Superior temporal gyrus (tissue), 1 donor: ENCODE data around the gene MALRD1.

Experiments used
- DNase-seq: peaks from one replicate; pipeline ENCODE4 v3.0.0-alpha.2; 2016; ENCODE audit errors: extremely low spot score

Gene MALRD1

GRCh38 chr10:19347621-19348020 is 299.0 kb downstream of the MALRD1 start:
- DNase-seq: no peak

- DNase-seq: no peak
Measured at GRCh38 chr10:19367176-19367575, 318.6 kb downstream of the MALRD1 start.

DNA sequence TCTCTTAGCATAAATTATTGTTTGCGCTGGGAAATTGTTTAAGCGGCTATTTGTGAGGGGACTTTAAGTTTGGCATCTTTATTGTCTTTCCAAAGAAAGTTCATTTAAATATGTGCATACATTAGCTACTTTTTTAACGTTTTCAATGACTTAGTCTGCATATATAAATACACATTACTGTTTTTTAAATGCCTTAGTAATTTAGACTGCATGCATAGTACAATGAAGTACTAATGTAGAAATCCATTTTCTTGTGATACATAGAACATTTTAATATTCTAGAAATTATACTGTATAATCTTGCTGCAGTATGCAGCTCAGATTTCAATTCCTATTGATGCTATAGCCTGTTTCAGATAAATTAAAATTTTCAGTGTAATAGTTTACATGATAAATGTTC is 325.4 kb downstream of the MALRD1 start:
- DNase-seq: no peak

GRCh38 chr10:19385846-19386450 is 337.3 kb downstream of the MALRD1 start:
- DNase-seq: no peak

DNA sequence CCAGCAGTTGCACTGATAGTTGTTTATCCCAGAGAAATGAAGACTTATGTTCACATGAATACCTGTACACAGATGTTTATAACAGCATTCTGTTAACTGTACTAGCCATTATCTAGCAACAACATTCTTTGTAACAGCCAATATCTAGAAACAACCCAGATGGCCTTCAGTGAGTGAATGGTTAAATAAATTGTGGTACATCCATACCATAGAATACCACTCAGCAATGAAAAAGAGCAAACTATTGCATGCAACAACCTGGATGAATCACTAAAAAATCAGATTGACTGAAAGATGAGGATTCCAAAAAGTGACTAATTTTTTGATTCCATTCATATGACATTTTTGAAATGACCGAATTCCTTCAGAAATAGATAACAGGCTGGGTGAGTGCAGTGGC is 360.3 kb downstream of the MALRD1 start:
- no peak for DNase-seq

DNA sequence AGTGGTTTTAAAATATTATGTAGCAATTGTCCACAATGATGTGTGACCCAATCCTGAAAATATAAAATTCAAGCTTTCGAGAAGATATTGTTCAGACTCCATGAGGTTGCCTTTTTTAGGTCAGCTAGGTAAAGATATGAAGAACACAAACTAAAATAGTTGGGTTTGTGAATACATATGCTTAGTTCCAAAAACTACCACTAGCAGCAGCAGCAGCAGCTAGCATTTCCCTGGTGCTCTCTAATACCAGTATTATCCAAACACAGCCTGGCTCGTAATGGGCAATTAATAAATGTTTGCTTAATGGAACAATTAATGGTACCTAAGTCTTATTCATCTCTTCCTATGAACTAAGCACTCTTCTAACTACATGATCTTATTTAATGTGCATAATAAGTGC is 362.5 kb downstream of the MALRD1 start:
- no peak for DNase-seq

DNA sequence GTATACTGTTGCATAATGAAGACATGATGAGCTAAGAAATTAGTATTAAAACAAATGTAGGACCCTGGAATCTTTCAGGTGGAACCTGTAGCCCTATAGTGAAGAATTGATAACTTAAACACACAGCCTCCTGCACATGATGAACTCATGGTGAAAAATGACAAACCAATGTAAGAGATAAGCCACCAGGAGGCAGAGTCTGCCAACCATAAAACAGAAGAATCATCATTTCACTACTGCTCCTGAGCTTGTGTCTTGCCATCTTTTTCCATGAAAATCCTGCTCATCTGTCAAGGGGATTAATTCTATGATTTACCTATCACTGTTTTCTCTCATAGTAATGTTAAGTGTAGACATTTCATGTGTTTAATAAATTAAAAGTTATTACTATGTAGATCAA is 363.9 kb downstream of the MALRD1 start:
- peak; percentile 68 for DNase-seq

GRCh38 chr10:19416164-19416563 is 367.6 kb downstream of the MALRD1 start:
- DNase-seq: no peak

GRCh38 chr10:19417740-19418139 is 369.1 kb downstream of the MALRD1 start:
- no peak for DNase-seq

DNA sequence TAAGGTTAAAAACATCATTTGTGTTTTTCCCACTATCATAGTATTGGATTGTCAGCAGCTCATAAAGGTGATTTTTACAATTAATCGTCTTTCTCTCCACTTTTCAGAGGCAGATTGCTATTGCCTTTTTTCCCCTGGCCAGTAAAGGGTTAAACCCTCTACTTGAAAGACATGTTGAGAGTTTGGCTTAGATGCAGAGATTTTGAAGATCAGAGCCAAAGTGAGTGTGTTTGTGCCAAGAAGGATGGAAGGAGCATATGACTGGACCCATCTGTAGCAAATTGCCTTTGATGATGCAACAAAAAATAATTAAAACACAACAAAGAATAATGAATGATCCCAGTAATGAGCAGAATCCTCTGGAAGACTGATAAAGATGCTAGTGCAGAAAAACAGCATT is 373.1 kb downstream of the MALRD1 start:
- no peak for DNase-seq

GRCh38 chr10:19426034-19426433 is 377.4 kb downstream of the MALRD1 start:
- no peak for DNase-seq

GRCh38 chr10:19431622-19432351 is 383.2 kb downstream of the MALRD1 start:
- DNase-seq: no peak

DNA sequence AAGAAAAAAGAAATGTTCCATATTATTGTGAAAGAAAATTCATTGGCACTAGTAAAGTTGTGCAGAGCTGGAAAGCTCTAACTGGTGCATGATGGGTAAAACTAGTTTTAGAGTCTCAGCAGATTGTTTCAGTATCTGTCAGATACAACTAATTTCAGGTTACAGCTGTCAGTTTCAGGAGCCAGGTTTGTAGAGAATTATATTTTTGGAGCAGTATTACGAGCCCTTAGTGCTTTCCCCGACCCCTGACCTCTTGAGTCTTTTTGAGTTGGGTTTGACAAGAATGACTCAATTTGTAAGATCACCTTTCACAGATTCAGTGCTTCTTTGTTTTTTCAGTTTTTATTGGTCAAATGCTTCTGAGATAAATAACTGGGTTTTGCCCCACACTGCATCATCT is 401.3 kb downstream of the MALRD1 start:
- DNase-seq: no peak

DNA sequence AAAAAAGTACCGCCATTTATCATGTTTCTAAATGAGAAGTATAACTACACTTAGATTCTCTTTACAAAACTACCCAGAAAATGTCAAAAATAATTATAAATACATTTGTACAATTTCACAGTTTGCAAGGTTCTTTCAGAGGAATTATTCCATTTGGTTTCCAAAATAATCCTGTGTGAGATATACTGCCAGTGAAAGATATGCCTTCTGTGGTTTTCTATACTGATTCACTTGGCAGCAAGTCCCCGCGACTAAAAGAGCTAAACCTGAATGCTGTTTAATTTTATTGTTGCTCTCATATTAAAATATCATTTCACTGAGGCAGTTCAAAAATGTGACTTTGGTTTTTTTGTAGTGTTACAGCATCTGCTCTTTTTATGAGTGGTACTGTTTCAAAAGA is 402.8 kb downstream of the MALRD1 start:
- no peak for DNase-seq

DNA sequence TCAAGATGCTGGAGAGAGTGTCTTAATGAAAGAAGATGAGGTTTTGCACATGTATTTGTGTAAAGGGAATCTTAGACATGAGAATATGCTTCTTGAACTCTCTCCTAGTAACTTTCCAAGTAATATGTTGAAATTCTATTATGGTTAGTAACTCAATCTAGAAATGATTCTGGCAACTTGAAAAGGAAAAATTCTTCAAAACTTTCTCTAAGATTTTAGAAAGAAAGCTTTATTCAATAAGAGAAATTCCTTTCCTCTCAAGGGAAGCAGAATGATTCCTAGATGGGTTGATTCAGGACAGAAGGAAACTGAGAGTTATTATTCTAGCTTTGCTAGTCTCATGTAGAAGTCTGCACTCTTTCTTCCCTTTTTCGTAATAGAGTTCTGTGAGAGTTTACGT is 403.3 kb downstream of the MALRD1 start:
- no peak for DNase-seq

GRCh38 chr10:19453967-19454366 is 405.4 kb downstream of the MALRD1 start:
- DNase-seq: no peak

DNA sequence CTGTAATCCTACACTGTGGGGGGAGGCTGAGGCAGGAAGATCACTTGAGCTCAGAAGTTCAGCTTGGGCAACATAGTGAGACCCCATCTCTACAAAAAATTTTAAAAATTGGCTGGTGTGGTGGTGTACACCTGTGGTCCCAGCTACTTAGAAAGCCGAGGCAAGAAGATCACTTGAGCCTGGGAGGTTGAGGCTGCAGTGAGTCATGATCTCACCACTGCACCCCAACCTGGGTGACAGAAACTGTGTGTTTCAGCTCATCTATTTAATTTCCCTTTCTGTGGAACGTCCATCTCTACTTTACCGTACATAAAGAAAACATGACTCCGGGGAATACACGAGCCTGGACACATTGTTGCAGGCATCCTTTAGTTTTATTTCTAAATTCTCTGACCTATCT is 413.0 kb downstream of the MALRD1 start:
- no peak for DNase-seq

DNA sequence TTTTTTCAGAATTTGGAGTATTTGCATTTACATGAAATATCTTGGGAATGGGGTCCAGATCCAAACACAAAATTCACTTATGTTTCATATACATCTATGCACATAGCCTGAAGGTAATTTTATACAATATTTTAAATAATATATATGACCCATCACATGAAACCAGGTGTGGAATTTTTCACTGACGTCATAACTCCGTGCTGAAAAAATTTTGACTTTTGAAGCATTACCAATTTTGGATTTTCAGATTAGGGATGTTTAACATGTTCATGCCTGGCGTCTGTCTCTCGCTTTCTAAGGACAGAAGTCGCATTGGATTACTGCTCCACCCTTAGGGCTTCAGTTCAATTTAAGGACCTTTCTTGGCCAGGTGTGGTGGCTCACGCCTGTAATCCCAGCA is 418.1 kb downstream of the MALRD1 start:
- DNase-seq: no peak

DNA sequence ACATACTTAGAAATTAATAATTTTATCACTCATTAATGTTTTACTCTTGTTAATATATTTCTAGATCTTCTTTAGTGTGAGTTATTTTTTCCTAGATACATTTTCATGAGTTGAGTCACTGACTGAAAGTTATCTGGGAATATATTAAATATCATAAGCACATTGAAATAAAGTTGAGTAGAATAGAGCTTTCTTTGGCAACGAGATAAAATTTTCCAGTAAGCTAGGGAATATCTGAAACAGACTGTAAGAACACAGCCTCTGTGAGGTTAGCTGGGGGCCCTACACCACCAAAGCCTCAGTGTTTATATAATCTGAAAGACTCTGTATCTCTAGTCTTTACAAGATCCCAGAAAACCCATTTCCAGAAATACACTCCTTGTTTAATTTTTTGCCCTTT is 419.8 kb downstream of the MALRD1 start:
- no peak for DNase-seq

- DNase-seq: no peak
Measured at GRCh38 chr10:19469521-19469920, 420.9 kb downstream of the MALRD1 start.

- DNase-seq: no peak
Measured at GRCh38 chr10:19479854-19480253, 431.3 kb downstream of the MALRD1 start.

DNA sequence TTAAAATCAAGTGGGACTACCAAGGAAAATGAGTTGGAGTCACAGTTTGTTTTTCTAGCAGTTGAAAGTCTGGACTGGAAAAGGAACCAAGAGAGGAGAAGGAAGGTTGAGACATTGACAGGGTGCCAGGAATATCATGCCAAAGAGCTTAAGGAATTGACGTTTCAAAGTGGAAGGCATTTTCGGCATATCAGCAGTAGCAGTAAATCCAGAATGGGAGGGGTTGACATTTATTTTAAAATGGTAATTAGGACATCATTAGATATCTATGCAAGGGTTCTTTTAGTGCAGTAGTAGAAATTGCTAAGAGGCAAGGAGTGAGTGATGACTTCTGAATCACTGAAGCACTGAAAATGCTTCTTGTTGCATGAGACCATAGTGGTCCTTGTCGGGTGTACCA is 431.8 kb downstream of the MALRD1 start:
- DNase-seq: no peak

DNA sequence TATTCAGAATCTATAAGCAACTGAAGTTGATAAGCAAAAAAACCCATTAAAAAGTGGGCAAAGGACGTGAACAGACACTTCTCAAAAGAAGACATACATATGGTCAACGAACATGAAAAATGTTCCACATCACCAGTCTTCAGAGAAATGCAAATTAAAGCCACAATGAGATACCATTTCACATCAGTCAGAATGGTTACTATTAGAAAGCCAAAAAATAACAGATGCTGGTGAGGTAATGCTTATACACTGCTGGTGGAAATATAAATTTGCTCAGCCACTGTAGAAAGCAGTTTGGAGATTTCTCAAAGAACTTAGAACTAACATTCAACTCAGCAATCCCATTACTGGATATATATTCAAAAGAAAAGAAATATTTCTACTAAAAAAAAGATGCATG is 434.8 kb downstream of the MALRD1 start:
- DNase-seq: no peak
